GM12892 (cell line): ENCODE data around the gene KMT2A.

Experiments used
- POLR2A ChIP-seq: IDR thresholded peaks from 2 replicates; pipeline ENCODE4 v1.6.1; 2011; ENCODE audit warnings: low read depth, low read length, control low read depth
- POLR2AphosphoS5 ChIP-seq: IDR thresholded peaks from 2 replicates; pipeline ENCODE4 v1.6.1; 2011; ENCODE audit warnings: low read depth, low read length, control low read depth

DNA sequence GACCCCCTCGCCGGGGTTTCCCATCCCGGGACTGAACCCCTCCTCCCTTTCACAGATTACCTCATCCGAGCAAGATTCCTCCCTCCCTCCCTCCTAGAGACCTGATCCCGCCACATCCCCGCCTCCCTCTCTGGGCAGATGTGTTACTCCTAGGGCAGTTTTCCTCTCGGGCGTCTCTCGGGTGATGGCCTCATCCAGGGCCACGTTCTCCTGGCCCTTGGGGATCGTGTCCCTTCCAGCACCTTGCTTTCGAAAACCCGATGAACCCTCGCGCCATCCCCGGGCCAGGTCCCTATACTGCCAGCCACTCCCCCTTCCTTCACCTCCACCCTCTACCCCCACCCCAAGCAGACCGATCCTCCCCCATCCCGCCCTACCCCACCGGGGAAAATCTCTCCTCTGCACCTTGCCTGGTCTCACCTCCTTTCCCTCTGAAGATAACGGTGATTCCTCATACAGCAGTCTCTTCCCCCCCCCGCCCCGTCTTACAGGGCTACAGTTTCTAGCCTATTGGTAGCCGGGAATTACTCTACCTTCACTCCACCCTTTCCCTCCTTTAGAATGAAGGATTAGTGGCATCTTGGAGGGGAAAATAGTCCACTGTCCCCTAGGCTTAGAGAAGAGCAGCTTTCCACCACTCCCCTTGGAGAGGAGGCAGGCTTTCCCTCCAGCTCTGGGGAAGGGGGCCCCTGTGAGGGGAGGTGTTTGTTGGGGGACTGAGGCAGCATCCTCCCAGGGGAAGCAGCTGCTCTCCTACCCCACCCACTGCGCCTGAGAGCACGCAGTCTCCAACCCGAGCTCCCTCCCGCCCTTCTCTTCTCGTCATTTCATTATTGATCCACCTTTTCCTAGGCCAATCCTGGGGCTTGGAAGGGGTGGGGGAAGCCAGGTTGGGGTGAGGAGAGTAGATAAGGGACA, 1.2 kb downstream of the KMT2A start:
- TF ChIP-seq POLR2A: no peak
- no peak for TF ChIP-seq POLR2AphosphoS5
